Left renal pelvis (tissue), 4 donors: ENCODE results near the gene PRG2. TPM values are rescaled to one million over a fixed set of nuclear protein-coding genes. Genes with fewer than 3 reads are reported as not detected.
"Not testable (repeated sequence)": the region's sequence is repeated elsewhere in the genome, so short reads cannot be mapped to it uniquely, and the experiment has no call there.

Experiments
- DNase-seq, 4 donors: peaks; one replicate each; pipeline ENCODE4 v3.0.0-alpha.2; 2013; ENCODE audit warnings: low read depth in 4 of 4, low spot score in 3 of 4
- polyA plus RNA-seq, 4 donors: library from polyadenylated mRNA; unstranded; fragments of 120-200 nt; gene quantifications; one replicate each; pipeline ENCODE4 v1.2.1, GENCODE V29; 2013; ENCODE audit not compliant: insufficient read length in 4 of 4

PRG2 gene
- polyA plus RNA-seq, 4 donors = 0.20 to 2.2 (median 0.78) TPM

DNA sequence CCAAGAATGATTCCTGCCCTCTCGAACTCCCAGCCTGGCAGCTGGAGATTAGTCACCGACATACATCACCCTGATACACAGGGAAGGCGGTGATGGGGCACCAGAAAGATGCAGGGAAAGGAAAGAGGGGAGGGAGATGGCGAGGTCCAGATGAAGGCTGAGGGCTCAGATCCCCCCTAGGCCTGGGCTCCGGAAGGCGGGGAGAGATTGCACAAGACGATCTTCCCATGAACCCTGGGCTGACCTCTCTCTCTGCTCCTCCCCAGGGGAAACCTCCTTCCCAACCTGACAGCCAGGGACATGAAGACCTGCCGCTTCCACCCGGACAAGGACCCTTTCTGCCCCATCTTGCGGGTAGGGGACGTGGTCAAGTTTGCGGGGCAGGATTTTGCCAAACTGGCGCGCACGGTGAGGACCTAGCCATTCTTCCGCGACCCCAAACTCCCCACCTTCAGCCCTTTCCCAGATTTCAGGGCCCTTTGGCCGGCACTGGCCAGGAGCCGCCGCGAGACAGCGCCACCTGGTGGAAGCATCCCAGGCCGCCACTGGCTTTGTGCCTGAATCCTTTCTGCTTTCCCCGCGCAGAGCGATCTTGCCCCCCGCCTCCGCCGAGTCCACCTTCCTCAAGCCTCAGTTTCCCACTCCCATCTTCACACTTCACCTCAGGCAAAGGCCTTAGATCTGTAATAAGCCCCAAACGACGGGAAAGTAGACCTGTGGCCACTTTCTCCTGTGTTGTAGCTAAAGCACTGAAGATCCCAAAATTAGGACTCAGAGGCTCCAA is 40.8 kb downstream of the PRG2 start:
- DNase-seq = peak in 1 of 4 donors; percentile 19

GRCh38 chr11:57348636-57349313 is 41.7 kb downstream of the PRG2 start:
- DNase-seq = no peak

GRCh38 chr11:57348052-57348451 is 42.4 kb downstream of the PRG2 start:
- no peak for DNase-seq

DNA sequence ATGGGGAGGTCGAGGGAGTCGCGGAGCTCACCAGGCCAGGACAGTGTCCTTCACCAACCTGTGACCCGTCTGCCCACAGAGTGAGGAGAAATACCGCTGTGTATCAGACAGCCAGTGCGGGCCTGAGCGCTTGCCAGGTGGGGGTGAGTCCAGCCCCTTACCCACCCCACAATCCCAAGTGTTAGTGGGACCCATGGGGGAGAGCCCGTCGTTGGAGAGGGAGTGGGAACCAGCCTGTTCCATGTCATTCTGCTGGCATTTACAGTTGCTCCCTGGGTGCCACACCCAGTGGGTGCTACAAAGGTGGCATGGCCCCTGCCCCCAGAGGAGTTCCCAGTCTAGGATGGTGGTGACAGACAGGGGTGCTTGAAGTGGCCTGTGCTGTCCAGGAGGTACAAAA is 43.1 kb downstream of the PRG2 start:
- no peak for DNase-seq

- DNase-seq = no peak
These were observed 44.8 kb downstream of the PRG2 start for GRCh38 chr11:57345555-57346211.

- no peak for DNase-seq
These were observed 45.6 kb downstream of the PRG2 start for GRCh38 chr11:57344826-57345225.

DNA sequence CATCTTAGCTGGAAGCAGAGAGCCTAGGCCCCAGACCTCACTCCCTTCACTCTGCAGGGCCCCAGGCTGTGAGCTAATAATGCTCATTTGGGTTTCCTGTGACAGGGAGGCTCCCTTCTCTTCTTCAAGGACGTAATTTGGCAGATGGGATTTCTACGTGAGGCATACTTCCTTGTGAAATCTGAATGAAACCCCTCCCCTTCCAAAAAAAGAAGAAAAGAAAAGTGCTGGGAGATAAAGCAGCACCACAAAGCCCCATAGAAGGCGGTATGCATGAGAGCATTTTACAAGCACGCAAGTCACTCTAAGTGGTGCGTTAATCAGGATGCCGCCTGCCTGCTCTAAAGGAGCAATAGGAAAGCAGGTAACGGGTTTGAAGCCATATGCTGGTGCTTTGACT is 46.6 kb downstream of the PRG2 start:
- DNase-seq = no peak

DNA sequence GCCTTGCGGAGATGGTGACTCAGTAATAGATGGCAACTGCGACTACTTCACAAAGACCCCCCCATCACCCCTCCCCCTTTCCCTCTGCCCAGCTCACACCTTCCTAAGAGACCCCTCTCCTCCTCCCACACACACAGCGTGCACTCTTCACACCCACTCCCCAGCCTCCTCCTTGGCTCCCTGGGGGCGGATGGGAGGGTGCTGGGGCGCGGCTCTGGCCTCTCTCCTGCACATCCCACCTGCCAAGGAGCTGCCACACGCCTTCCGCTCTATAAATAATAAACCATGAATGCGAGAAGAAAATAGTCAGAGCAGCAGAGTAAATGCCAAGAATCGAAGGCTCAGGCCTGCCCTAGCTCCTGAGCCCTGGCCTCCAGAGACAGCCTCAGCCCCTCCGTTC is 47.7 kb downstream of the PRG2 start:
- DNase-seq = no peak

DNA sequence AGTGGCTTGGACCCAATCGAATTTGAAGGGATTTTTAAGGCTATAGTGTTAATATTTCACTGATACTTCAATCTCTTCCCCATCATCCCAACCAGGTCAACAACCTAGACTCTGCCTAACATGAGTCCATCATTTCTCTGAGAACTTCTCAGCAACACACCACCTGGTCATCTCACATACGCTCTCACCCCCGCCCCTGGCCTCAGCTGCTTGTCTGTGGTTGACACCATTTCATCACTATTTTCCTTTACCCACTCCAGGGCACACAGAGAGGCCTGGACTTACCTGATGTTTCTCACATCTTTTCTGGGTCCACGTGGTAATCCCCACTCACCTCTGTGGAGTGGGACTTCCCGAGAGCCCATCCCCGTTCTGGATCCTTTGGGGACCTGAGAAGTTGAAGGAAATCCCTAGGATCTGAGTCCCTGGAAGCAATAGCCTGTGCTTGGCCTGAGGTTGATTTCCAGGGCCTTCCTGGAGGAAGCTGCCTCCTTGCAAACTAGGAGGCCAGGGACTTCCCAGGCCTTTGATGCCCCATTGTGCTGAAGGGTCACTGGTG is 49.1 kb downstream of the PRG2 start:
- no peak for DNase-seq

GRCh38 chr11:57340039-57340615 is 50.3 kb downstream of the PRG2 start:
- no peak for DNase-seq

- DNase-seq = no peak
These were observed 51.1 kb downstream of the PRG2 start for GRCh38 chr11:57339328-57339727.

GRCh38 chr11:57338142-57338541 is 52.3 kb downstream of the PRG2 start, which contains the start of gene P2RX3:
P2RX3 (plus strand) TSS chr11:57338352; CDS start chr11:57338551, 199 bp downstream.
- DNase-seq = no peak

DNA sequence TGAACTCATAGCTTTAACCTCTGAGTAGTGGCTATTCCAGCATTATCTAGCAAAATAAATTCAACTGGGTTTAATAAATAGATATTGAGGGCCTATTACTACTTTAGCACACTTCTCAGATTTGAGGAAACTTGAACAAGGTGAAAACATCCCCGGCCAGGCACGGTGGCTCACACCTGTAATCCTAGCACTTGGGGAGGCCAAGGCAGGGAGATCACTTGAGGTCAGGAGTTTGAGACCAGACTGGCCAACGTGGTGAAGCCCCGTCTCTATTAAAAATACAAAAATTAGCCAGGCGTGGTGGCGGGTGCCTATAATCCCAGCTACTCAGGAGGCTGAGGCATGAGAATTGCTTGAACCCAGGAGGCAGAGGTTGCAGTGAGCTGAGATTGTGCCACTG is 53.6 kb downstream of the PRG2 start:
- DNase-seq = not testable (repeated sequence)

Other genes with a start within 250 kb of the PRG2 start
- 1 to 10 TPM; 2.0 to 6.4 (median 5.8) TPM for gene LRRC55, start 208.7 kb downstream of the PRG2 start, polyA plus RNA-seq
- gene APLNR, start 153.4 kb downstream of the PRG2 start, polyA plus RNA-seq = 10 to 100 TPM; 66.7 to 86.7 (median 85.4) TPM
- gene TNKS1BP1, start 65.7 kb downstream of the PRG2 start, polyA plus RNA-seq = 10 to 100 TPM; 64.2 to 77.6 (median 72.4) TPM
- 100 to 1,000 TPM; 116 to 210 (median 176) TPM for gene SSRP1, start 54.8 kb downstream of the PRG2 start, polyA plus RNA-seq
- gene P2RX3, start 52.3 kb downstream of the PRG2 start, polyA plus RNA-seq = 10 to 100 TPM in 1 of 4 donors, 1 to 10 TPM in 2, under 1 TPM in 1; 0.40 to 14.4 (median 1.6) TPM
- gene PRG3, start 9.5 kb downstream of the PRG2 start, polyA plus RNA-seq = 1 to 10 TPM in 1 of 4 donors, under 1 TPM in 3; 0.19 to 1.2 (median 0.45) TPM
- gene SLC43A3, start 36.5 kb upstream of the PRG2 start, polyA plus RNA-seq = 10 to 100 TPM; 24.1 to 29.1 (median 26.2) TPM
- 1 to 10 TPM in 3 of 4 donors, under 1 TPM in 1; 1.00 to 3.6 (median 2.2) TPM for gene RTN4RL2, start 69.9 kb upstream of the PRG2 start, polyA plus RNA-seq
- 1 to 10 TPM; 4.9 to 9.7 (median 6.5) TPM for gene SLC43A1, start 125.1 kb upstream of the PRG2 start, polyA plus RNA-seq
- gene TIMM10, start 140.1 kb upstream of the PRG2 start, polyA plus RNA-seq = 10 to 100 TPM; 42.2 to 52.6 (median 46.8) TPM
- under 1 TPM; 0.21 to 0.63 (median 0.38) TPM for gene SMTNL1, start 146.9 kb upstream of the PRG2 start, polyA plus RNA-seq
- gene UBE2L6, start 177.0 kb upstream of the PRG2 start, polyA plus RNA-seq = 10 to 100 TPM; 36.5 to 46.7 (median 42.3) TPM
- gene SERPING1, start 207.0 kb upstream of the PRG2 start, polyA plus RNA-seq = 100 to 1,000 TPM; 139 to 440 (median 176) TPM